Measurements from ENCODE around the gene SRGAP3.

Gene SRGAP3

GRCh38 chr3:8942746-8943488 is 306.5 kb downstream of the SRGAP3 start:
- DNase-seq, result no peak

- no peak for DNase-seq
Measured at GRCh38 chr3:8942115-8942514, 307.3 kb downstream of the SRGAP3 start.

GRCh38 chr3:8938021-8938420 is 311.4 kb downstream of the SRGAP3 start:
- no peak for DNase-seq

- no peak for DNase-seq
Measured at GRCh38 chr3:8937064-8938020, 312.1 kb downstream of the SRGAP3 start.

GRCh38 chr3:8932507-8932906 is 316.9 kb downstream of the SRGAP3 start:
- no peak for DNase-seq

- DNase-seq, result peak in 1 of 56 donors; percentile 2
Measured at GRCh38 chr3:8931342-8931741, 318.1 kb downstream of the SRGAP3 start.

Measured in amygdala (tissue), 56 donors.